Loucy (cell line): Measurements from ENCODE around the gene YBX3.

Experiments
- EZH2phosphoT487 ChIP-seq: fragments of 200-600 bp; IDR thresholded peaks from 2 replicates; pipeline ENCODE4 v1.6.1; 2018; ENCODE audit warnings: antibody characterized with exemption, mild to moderate bottlenecking, moderate library complexity, borderline replicate concordance
- TF ChIP-seq, protein P1 (sequence below): fragments of 200-600 bp; sonication (generic); conservative IDR thresholded peaks from 2 replicates; pipeline ENCODE4 v1.5.1; 2014; ENCODE audit warnings: mild to moderate bottlenecking, antibody characterized with exemption, low read length

DNA sequence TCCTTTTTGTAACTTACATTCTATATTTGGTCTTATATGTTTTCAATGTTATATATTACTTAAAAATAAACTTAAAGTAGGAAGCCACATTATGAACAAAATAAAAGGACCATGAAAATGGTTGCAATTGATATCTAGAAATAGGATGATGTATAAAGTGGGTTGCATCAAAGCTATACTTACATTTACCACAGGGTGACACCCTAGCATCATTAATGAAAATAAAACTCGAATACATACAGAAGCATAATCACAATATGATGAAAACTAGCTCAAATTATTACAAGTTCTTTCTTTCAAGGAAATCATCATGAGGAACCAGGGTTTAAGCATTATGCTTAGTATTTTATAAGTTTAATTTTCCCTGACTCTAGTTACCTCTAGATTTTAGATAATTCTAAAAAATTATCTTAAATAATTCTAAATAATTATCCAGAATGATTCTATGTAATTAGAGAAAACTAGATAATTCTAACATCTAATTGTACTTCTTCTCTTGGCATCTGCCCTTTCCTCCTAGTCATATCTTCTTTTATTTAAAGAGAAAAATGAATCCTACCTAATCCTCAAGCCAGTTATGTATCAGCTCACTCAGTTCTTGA, 48.1 kb upstream of the YBX3 start:
- TF ChIP-seq, protein P1, sequence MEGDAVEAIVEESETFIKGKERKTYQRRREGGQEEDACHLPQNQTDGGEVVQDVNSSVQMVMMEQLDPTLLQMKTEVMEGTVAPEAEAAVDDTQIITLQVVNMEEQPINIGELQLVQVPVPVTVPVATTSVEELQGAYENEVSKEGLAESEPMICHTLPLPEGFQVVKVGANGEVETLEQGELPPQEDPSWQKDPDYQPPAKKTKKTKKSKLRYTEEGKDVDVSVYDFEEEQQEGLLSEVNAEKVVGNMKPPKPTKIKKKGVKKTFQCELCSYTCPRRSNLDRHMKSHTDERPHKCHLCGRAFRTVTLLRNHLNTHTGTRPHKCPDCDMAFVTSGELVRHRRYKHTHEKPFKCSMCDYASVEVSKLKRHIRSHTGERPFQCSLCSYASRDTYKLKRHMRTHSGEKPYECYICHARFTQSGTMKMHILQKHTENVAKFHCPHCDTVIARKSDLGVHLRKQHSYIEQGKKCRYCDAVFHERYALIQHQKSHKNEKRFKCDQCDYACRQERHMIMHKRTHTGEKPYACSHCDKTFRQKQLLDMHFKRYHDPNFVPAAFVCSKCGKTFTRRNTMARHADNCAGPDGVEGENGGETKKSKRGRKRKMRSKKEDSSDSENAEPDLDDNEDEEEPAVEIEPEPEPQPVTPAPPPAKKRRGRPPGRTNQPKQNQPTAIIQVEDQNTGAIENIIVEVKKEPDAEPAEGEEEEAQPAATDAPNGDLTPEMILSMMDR = peak; percentile 66
- no peak for TF ChIP-seq EZH2phosphoT487
